ENCODE data around the gene ITGA11.

- TF ChIP-seq CTCF (conservative IDR thresholded peaks at IDR 0.05; ENCODE audit: low read depth, low read length), result no peak
- no peak for TF ChIP-seq EZH2 (IDR thresholded peaks at IDR 0.05; ENCODE audit: low read length, unreplicated experiment)
Observed at GRCh38 chr15:68364660-68365035, 67.3 kb downstream of the ITGA11 start.

Measured in PC-3 (cell line).